Mesendoderm (in vitro differentiated cells): ENCODE results near the gene ATAT1.

Experiments used
- DNase-seq: peaks from one replicate; pipeline ENCODE4 v3.0.0; 2013
- H2AK5ac ChIP-seq: 2 replicates; pipeline ENCODE4 v1.6.1; 2013; ENCODE audit warnings: low read length, inconsistent platforms
- H2BK120ac ChIP-seq: 2 replicates; pipeline ENCODE4 v1.6.1; 2013; ENCODE audit warnings: low read depth, mild to moderate bottlenecking, low read length, moderate library complexity, mixed read lengths
- H2BK15ac ChIP-seq: replicated peaks from 2 replicates; pipeline ENCODE4 v1.6.1; 2013; ENCODE audit warnings: low read depth, mild to moderate bottlenecking, moderate library complexity
- H2BK5ac ChIP-seq: 2 replicates; pipeline ENCODE4 v1.6.1; 2013; ENCODE audit warnings: low read length, inconsistent platforms
- H3K18ac ChIP-seq: 2 replicates; pipeline ENCODE4 v1.6.1; 2013; ENCODE audit warnings: mild to moderate bottlenecking, low read length, mixed read lengths
- H3K23ac ChIP-seq: one replicate; pipeline ENCODE4 v1.6.1; 2013; ENCODE audit warnings: low read length
- H3K27ac ChIP-seq: 2 replicates; pipeline ENCODE4 v1.5.1; 2013; ENCODE audit warnings: low read depth, mild to moderate bottlenecking, inconsistent platforms, low read length, moderate library complexity
- H3K27me3 ChIP-seq: 2 replicates; pipeline ENCODE4 v1.6.1; 2013; ENCODE audit warnings: low read length, control low read depth, mild to moderate bottlenecking, inconsistent platforms; ENCODE audit not compliant: insufficient read depth, poor library complexity
- H3K36me3 ChIP-seq: 2 replicates; pipeline ENCODE4 v1.6.1; 2013; ENCODE audit warnings: low read length, inconsistent platforms; ENCODE audit not compliant: control insufficient read depth, insufficient read depth
- H3K4ac ChIP-seq: one replicate; pipeline ENCODE4 v1.6.1; 2013; ENCODE audit warnings: low read depth, mild to moderate bottlenecking, low read length, moderate library complexity
- H3K4me1 ChIP-seq: 2 replicates; pipeline ENCODE4 v1.6.1; 2013; ENCODE audit warnings: low read depth, low read length, inconsistent platforms; ENCODE audit not compliant: control insufficient read depth
- H3K4me2 ChIP-seq: 2 replicates; pipeline ENCODE4 v1.6.1; 2013; ENCODE audit warnings: low read length
- H3K4me3 ChIP-seq: 2 replicates; pipeline ENCODE4 v1.5.1; 2013; ENCODE audit warnings: mild to moderate bottlenecking, low read length
- H3K56ac ChIP-seq: one replicate; pipeline ENCODE4 v1.6.1; 2013; ENCODE audit warnings: low read length
- H3K79me1 ChIP-seq: 2 replicates; pipeline ENCODE4 v1.6.1; 2013; ENCODE audit warnings: low read length, inconsistent platforms
- H3K79me2 ChIP-seq: 2 replicates; pipeline ENCODE4 v1.6.1; 2013; ENCODE audit warnings: mild to moderate bottlenecking, low read length; ENCODE audit not compliant: control insufficient read depth, insufficient read depth
- H3K9ac ChIP-seq: 2 replicates; pipeline ENCODE4 v1.6.1; 2013; ENCODE audit warnings: low read length, inconsistent platforms
- H4K5ac ChIP-seq: one replicate; pipeline ENCODE4 v1.6.1; 2013; ENCODE audit warnings: low read length
- H4K8ac ChIP-seq: one replicate; pipeline ENCODE4 v1.6.1; 2013; ENCODE audit warnings: low read depth, mild to moderate bottlenecking, control low read depth, low read length, moderate library complexity
- WGBS: extraction: QIAGEN DNeasy Blood & Tissue Kit; methylation state at CpG from one replicate; pipeline ENCODE4 v1.1.7; 2013; ENCODE audit warnings: low lambda C conversion rate, missing lambda C conversion rate; ENCODE audit not compliant: insufficient coverage; ENCODE audit errors: extremely low coverage; 5-methylcytosine and 5-hydroxymethylcytosine counted together

Gene ATAT1

DNA sequence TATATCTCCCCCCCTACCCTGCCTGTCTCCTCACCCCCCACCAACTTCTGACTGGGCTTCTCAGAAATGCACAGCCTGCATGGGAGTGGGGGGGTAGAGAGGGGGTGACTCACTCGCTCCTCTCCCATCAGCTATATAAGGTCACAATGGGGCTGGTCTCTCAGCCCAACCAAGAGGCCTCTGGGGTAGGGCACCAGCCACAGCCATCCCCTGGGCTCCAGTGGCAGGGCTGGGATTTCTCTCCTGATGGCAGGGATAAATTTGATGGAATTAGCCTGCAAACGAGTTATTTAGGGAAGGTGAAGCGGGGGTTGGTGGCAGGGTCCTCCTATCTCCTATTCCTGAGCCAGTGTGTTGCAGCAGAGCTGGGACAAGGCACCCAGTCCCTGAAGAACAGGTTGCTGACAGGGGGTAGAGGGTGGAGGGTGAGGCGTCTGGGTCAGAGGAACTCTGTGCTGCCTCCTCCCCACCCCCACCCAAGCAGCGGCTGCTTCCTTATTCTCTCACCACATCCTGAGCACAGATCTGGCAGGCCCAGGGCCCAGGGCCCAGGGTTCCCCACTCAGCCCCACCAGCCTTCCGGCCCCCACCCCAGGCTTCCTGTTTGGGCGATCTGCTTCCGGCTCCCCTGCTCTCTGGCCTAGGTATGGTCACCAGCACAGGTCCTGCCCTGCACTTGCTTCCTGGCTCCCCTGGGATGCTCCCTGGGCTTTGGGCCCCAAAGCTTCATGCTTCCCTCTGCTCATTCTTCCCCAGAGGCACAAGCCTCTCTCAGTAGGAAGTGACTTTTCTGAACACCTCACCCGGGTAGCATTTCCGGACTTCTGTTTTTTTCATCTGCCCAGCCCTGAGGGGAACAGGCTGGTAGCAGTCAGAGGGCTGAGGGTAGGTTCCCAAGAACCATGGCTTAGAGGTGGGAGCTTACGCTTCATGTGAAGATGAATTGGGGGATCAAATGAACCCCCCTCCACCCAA is 55.8 kb downstream of the ATAT1 start:
- Histone ChIP-seq H3K27me3 (no peaks in the 10 kb centered on the region), H3K79me1 (peaks cover 29% of the 10 kb centered on the region), H3K18ac (peak overlapping the region; percentile 25), H3K79me2 (peaks cover 56% of the 10 kb centered on the region), H3K36me3 (peaks cover 4% of the 10 kb centered on the region), H2AK5ac (peak overlapping the region; percentile 69), H4K5ac (no peak overlapping the region), H3K4me2 (peak overlapping the region; percentile 57), H2BK5ac (no peak overlapping the region), H2BK120ac (no peak overlapping the region), H3K4me3 (peak overlapping the region; percentile 46), H3K4ac (no peak overlapping the region), H3K9ac (peak overlapping the region; percentile 66), H3K4me1 (peaks cover 21% of the 10 kb centered on the region), H3K27ac (peak overlapping the region; percentile 87), H3K56ac (peak overlapping the region; percentile 77), H3K23ac (peak overlapping the region; percentile 66), H2BK15ac (no peak overlapping the region), H4K8ac (no peak overlapping the region)
- peak; percentile 92 for DNase-seq
- WGBS, result no CpG with 5 or more reads among the region's 11 CpGs

DNA sequence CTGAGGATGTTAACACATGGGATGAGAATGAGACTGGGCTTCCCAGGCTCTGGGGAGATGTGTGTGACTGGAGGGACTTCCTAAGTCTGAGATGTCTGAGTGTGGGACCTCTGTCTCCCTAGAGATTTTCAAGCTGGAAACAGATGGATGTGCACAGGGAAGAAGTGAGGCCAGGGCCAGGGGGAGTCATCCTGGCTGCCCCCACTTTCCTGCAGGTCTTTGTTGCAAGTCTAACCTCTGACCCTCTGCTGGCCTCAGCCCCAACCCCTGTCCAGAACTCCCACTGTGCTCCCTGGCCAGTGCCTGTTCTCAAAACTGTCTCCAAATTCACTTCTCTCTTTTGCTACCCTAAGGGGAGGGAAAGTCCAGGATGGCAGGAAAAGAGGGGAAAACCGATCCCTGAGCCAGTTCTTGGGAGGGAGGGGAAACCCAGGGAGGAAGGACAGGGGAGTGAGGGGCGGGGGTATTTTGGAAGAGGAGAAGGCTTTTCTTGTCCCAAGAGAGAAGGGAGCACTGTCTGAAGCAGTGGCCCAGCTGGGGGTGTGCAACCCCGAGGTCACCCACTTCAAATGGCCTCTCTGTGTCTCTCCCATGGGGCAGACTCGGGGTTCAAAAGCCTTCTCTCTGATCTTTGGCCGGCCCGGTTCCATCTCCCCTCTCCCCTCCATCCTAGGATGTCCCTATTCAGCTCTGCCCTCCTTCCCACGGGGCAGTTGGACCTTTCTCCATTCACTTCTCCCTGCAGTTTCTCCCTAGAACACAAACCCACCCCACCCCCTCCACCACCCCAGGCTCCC is 56.7 kb downstream of the ATAT1 start:
- peaks cover 4% of the 10 kb centered on the region for H3K36me3 ChIP-seq
- H4K8ac ChIP-seq, result no peak overlapping the region
- peak overlapping the region; percentile 46 for H3K4me3 ChIP-seq
- WGBS, result no CpG with 5 or more reads among the region's 7 CpGs
- H3K27ac ChIP-seq, result peak overlapping the region; percentile 87
- no peak for DNase-seq
- no peak overlapping the region for H3K18ac ChIP-seq
- H3K4me2 ChIP-seq, result peak overlapping the region; percentile 57
- peaks cover 29% of the 10 kb centered on the region for H3K79me1 ChIP-seq
- H3K9ac ChIP-seq, result peak overlapping the region; percentile 66
- peak overlapping the region; percentile 20 for H3K4ac ChIP-seq
- peak overlapping the region; percentile 69 for H2AK5ac ChIP-seq
- H4K5ac ChIP-seq, result no peak overlapping the region
- H3K79me2 ChIP-seq, result peaks cover 56% of the 10 kb centered on the region
- H2BK5ac ChIP-seq, result no peak overlapping the region
- H3K4me1 ChIP-seq, result peaks cover 21% of the 10 kb centered on the region
- H3K27me3 ChIP-seq, result no peaks in the 10 kb centered on the region
- no peak overlapping the region for H3K23ac ChIP-seq
- H2BK120ac ChIP-seq, result no peak overlapping the region
- no peak overlapping the region for H2BK15ac ChIP-seq
- H3K56ac ChIP-seq, result peak overlapping the region; percentile 77

DNA sequence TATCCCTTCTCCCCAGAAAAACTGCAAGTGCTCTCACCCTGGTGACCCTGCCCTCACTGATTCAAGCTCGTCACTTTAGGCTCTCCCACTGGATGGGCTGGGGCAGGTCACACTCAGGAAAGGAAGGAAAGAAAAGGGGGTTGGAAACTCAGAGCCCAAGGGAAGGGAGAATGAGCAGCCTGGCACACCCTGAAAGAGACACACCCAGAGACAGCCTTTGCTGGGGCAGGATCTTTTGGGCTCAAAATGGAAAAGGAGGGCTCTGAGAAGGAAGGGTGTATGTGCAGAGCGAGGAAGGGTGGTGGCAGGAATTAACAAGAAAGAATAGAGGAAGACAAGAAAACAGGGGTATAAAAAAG is 57.3 kb downstream of the ATAT1 start:
- DNase-seq, result no peak

DNA sequence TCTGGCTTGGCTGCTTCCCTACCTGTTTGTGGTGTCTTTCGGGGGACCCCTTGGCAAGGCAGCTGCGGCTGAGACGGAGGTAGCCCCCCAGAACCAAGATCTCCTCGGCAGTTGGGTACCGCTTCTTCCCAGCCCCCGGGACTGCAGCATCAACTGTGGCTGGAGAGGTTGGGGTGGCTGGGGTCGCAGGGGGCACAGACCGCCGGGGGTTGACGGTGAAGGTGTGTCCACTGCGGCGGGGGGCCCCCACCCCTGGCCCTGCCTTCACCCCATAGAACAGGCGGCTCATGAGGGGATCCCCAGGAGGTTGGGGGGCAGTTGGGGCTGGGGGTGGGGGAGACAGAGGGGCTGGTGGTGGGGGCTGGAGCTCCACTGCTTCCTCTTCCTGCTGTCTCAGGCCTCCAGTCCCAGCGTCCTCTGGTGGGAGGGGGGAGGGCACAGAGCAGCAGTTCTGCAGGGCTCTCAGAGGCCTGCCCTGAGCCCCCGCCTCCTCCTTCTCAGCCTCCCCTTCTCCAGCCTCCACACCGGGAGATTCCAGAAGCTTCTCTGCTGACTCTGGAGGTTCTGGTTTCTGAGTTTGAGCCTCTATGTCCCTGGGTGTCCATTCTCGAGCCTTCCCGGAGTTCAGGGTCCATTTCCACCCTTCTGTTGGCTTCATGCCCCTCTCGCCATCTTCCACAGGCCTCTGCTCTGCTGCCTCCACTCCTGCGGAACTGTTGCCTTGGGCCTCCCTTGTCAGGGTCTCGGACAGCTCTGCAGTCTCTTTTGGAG is 57.9 kb downstream of the ATAT1 start:
- peak overlapping the region; percentile 15 for H2BK5ac ChIP-seq
- H2BK120ac ChIP-seq, result no peak overlapping the region
- H3K27me3 ChIP-seq, result no peaks in the 10 kb centered on the region
- peaks cover 4% of the 10 kb centered on the region for H3K36me3 ChIP-seq
- H3K27ac ChIP-seq, result peak overlapping the region; percentile 34
- H4K8ac ChIP-seq, result no peak overlapping the region
- H4K5ac ChIP-seq, result no peak overlapping the region
- no peak overlapping the region for H2BK15ac ChIP-seq
- peaks cover 57% of the 10 kb centered on the region for H3K79me2 ChIP-seq
- peak; percentile 38 for DNase-seq
- no CpG with 5 or more reads among the region's 21 CpGs for WGBS
- peak overlapping the region; percentile 7 for H3K4me3 ChIP-seq
- peak overlapping the region; percentile 50 for H3K4ac ChIP-seq
- H2AK5ac ChIP-seq, result peak overlapping the region; percentile 62
- H3K23ac ChIP-seq, result no peak overlapping the region
- H3K56ac ChIP-seq, result peak overlapping the region; percentile 100
- peaks cover 21% of the 10 kb centered on the region for H3K4me1 ChIP-seq
- H3K4me2 ChIP-seq, result peak overlapping the region; percentile 71
- H3K79me1 ChIP-seq, result peaks cover 29% of the 10 kb centered on the region
- H3K9ac ChIP-seq, result peak overlapping the region; percentile 99
- H3K18ac ChIP-seq, result peak overlapping the region; percentile 43

More for the DNA sequence above, 57.3 kb downstream of the ATAT1 start:
- no CpG with 5 or more reads among the region's 2 CpGs for WGBS
- H3K27me3 ChIP-seq, result no peaks in the 10 kb centered on the region
- H3K79me1 ChIP-seq, result peaks cover 29% of the 10 kb centered on the region
- H3K4me2 ChIP-seq, result peak overlapping the region; percentile 57
- peak overlapping the region; percentile 2 for H3K27ac ChIP-seq
- H3K23ac ChIP-seq, result no peak overlapping the region
- H3K9ac ChIP-seq, result peak overlapping the region; percentile 66
- peaks cover 21% of the 10 kb centered on the region for H3K4me1 ChIP-seq
- no peak overlapping the region for H2BK5ac ChIP-seq
- no peak overlapping the region for H4K8ac ChIP-seq
- peaks cover 56% of the 10 kb centered on the region for H3K79me2 ChIP-seq
- H2BK120ac ChIP-seq, result no peak overlapping the region
- H3K4ac ChIP-seq, result no peak overlapping the region
- H3K36me3 ChIP-seq, result peaks cover 4% of the 10 kb centered on the region
- no peak overlapping the region for H2BK15ac ChIP-seq
- no peak overlapping the region for H2AK5ac ChIP-seq
- peak overlapping the region; percentile 77 for H3K56ac ChIP-seq
- H4K5ac ChIP-seq, result no peak overlapping the region
- H3K18ac ChIP-seq, result peak overlapping the region; percentile 43
- peak overlapping the region; percentile 7 for H3K4me3 ChIP-seq
